ENCODE measurements around the gene ATP1B3.
"Not testable (repeated sequence)": the region's sequence is repeated elsewhere in the genome, so short reads cannot be mapped to it uniquely, and the experiment has no call there.

Gene ATP1B3

GRCh38 chr3:141876381-141876890, at the start of gene ATP1B3:
TSS of gene ATP1B3 (plus strand) at chr3:141876643. CDS start at chr3:141876802, 159 bp downstream.
- DNase-seq (ENCODE audit: low read depth), result peak; percentile 74

DNA sequence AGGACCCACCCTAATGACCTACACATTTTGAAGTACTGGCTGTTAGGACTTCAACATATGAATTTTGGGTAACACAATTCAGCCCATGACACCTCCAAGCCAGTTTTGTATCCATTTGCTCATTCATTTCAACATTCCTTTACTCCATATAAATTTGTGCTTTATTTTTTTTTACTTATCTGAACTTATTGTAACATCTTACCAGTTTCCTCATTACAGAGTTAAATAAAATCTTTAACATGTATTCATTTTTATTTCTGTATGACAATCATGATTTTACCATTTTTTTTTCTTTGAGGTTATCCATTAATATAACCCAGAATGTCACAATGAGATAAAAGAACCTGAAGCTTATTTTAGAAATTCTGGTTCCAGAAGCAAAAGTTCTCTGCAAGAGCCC, 48.0 kb upstream of the ATP1B3 start:
- DNase-seq (ENCODE audit: low read depth), result no peak

- DNase-seq (ENCODE audit: low read depth), result no peak
Measured at GRCh38 chr3:141828890-141829289, 47.6 kb upstream of the ATP1B3 start.

GRCh38 chr3:141830508-141830907, 45.9 kb upstream of the ATP1B3 start:
- no peak for DNase-seq (ENCODE audit: low read depth)

GRCh38 chr3:141834292-141834691, 42.2 kb upstream of the ATP1B3 start:
- no peak for DNase-seq (ENCODE audit: low read depth)

DNA sequence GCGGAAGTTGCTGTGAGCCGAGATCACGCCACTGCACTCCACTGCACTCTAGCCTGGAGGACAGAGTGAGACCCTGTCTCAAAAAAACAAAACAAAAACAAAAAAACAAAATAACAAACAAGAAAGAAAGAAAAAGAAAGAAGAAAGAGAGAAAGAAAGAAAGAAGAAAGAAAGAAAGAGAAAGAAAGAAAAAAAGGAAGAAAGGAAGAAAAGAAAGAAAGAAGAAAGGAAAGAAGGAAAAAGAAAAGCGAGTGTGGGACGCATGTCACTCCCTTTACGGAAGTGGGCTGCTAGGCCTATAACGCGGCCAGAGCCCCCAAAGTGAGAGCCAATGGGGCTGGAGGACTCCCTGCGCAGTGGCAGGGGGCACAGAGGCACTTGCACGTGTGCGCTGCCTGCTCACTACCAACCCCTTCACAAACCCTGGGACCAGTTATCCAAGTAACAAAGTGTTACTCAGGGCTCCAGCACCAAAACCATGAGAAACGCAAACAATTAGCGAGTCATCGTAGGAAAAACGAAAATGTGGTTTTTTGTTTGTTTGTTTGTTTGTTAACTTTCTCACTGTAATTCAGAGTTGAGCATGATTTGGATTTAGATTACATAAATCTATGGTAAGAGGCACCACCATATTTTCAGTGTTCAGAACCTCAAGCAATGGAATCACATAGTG, 40.8 kb upstream of the ATP1B3 start:
- DNase-seq (ENCODE audit: low read depth), result no peak

DNA sequence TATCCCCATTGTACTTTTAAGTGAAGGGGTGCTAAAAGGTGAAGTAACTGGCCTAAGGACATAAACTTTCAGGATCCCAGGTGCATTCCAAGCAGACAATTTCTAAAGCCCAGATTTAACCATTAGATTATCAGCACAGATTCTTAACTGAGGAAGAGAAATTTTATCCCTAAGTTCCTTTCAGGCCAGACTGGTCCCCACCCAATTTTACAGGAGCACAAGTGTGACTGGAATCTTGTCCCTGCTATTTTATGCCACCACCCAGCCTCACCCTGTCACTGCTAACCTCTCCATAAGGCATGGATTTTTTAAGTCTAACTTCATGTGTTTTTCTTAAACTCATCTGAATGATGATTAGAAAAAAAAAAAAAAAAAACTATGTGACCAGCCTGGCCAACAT, 37.1 kb upstream of the ATP1B3 start:
- no peak for DNase-seq (ENCODE audit: low read depth)

GRCh38 chr3:141840737-141841544, 35.5 kb upstream of the ATP1B3 start:
- no peak for DNase-seq (ENCODE audit: low read depth)

- DNase-seq (ENCODE audit: low read depth), result no peak
Measured at GRCh38 chr3:141844108-141844507, 32.3 kb upstream of the ATP1B3 start.

DNA sequence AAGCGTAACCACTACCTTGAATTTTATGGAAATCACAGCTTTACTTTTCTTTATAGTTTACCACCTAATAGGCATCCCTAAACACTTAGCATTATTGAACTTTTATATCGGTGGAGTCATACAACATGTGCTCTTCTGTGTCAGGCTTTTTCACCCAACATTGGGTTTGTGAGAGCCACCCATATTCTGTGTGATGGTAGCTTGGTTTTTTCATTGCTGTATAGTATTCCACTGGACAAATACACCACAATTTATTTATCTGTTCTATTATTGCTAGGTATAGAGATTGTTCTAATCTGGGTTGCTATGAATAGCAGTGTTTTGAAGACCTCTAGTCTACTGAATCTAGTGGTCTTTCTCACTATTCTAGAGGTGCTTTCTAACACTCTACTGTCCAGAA, 31.6 kb upstream of the ATP1B3 start:
- no peak for DNase-seq (ENCODE audit: low read depth)

- peak; percentile 24 for DNase-seq (ENCODE audit: low read depth)
Measured at GRCh38 chr3:141845407-141846049, 30.9 kb upstream of the ATP1B3 start.

GRCh38 chr3:141846050-141846433, 30.4 kb upstream of the ATP1B3 start:
- no peak for DNase-seq (ENCODE audit: low read depth)

GRCh38 chr3:141848159-141848748, 28.2 kb upstream of the ATP1B3 start:
- not testable (repeated sequence) for DNase-seq (ENCODE audit: low read depth)

DNA sequence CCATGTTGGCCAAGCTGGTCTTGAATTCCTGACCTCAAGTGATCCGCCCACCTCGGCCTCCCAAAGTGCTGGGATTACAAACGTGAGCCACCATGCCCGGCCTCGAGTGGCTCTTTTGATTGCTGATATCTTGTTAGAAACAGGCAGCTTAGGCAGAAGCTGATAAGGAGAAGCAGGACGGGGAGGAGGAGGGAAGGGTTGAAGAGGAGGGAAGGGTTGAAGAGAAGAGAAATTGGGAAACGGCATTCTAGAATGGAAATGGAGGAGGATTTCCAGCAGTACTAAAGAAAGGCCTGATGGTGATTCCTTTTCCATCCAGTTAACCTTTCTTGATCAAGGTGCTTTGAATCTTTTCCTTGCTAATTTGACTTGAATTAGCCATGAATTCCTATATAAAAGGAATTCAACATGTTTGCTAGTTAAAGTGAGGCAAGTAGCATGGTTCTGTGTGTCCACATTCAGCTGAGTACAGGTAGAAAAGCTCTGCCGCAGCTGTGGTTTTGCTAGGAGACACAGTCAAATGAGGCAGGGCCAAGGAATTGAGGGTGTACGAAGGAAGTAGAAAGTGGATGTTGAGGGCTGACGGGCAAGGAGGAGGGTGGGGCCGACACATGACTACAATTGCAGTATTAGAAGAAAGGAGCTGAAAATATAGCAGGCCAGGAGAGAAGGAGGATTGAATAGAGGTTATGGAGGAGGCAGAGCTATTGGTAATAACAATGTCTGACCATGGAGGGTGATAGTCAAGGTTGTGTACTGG, 27.2 kb upstream of the ATP1B3 start:
- no peak for DNase-seq (ENCODE audit: low read depth)

GRCh38 chr3:141851411-141851810, 25.0 kb upstream of the ATP1B3 start:
- no peak for DNase-seq (ENCODE audit: low read depth)

DNA sequence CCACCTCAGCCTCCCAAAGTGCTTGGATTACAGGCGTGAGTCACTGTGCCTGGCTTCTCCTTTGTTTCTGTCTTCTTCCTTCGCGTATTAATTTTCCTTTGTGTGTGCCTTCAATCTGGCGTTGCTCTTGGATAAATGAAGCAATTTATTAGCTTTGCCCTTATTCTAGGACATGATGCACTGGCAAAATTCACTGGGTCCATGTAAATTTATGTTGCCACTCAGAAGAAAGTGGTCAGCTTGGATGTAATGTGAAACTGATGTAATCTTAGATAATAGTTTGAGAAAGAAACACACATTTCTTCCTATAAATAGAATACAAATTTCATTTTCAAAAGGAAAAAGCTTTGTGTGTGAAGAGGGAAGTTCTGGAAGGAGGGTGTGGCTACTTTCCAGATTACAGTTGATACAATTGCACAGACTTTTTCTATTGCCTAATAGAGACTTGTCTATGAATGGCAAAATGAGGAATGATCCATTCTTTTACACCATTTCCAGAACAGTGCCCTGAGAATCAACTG, 23.3 kb upstream of the ATP1B3 start:
- no peak for DNase-seq (ENCODE audit: low read depth)

- DNase-seq (ENCODE audit: low read depth), result no peak
Measured at GRCh38 chr3:141853629-141854168, 22.7 kb upstream of the ATP1B3 start.

- no peak for DNase-seq (ENCODE audit: low read depth)
Measured at GRCh38 chr3:141854599-141854998, 21.8 kb upstream of the ATP1B3 start.

DNA sequence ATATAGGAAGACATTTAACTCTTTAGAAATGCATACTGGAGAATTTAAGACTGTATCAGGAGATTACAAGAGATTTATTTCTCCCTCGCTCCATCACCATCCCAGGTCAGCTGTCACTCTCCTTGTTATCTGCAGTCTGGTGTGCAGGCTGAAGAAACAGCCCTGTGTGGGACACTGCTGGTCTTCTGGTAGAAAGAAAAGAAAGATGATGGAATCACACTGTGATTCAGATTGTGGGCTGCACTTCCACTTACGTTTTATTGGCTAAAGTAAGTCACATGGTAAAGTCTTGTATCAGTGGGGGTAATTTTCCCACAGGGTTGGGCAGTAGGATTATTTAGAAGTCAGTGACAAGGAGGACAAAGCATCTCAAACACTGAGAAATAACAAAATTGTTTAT, 18.1 kb upstream of the ATP1B3 start:
- DNase-seq (ENCODE audit: low read depth), result no peak

GRCh38 chr3:141859651-141860050, 16.8 kb upstream of the ATP1B3 start:
- no peak for DNase-seq (ENCODE audit: low read depth)

DNA sequence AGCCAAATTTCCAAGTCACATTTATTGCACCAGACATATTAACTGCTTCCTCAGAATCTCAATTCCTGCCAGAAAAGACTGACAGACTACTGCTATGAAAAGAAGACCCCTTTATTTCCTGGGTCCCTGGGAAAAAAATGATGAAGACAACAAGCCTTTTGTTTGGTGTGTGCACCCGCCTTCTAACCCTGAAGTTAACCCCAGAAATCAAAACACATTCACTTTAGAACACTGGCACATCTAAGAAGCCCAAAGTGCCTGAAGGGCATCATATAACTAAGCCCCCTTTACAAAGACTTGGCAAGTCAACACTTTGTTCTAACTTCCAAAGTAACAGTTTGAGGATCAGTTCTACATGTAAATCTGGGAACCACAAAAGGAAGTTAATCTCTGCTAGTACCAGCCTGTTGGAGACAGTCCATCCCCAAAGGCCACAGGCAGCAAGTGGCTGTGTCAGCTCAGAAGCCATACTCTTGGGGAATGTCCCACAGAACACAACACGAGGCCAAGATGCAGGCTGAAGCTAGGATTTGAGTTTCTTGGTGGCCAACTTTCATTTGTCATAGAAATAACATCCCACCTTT, 16.3 kb upstream of the ATP1B3 start:
- DNase-seq (ENCODE audit: low read depth), result no peak
